Thyroid gland (tissue), 4 donors: ENCODE measurements around the gene CISD2.

ENCODE experiments used
- POLR2A ChIP-seq, 2 donors: fragments of 450-650 bp; IDR thresholded peaks; one replicate each; pipeline ENCODE4 v1.6.1; 2017; ENCODE audit warnings: antibody characterized with exemption in 2 of 2, mild to moderate bottlenecking in 2 of 2, moderate library complexity in 1 of 2
- TF ChIP-seq, protein P1 (sequence below), 6 experiments: fragments of 200-600 bp in 3 of 6; fragments of 450-650 bp in 3 of 6; sonication (generic) in 3 of 6; IDR thresholded peaks; one replicate each; pipeline ENCODE4 v1.5.1; 2016 to 2019; ENCODE audit warnings: antibody characterized with exemption in 6 of 6, mild to moderate bottlenecking in 2 of 6, inconsistent platforms in 1 of 6, moderate library complexity in 1 of 6

DNA sequence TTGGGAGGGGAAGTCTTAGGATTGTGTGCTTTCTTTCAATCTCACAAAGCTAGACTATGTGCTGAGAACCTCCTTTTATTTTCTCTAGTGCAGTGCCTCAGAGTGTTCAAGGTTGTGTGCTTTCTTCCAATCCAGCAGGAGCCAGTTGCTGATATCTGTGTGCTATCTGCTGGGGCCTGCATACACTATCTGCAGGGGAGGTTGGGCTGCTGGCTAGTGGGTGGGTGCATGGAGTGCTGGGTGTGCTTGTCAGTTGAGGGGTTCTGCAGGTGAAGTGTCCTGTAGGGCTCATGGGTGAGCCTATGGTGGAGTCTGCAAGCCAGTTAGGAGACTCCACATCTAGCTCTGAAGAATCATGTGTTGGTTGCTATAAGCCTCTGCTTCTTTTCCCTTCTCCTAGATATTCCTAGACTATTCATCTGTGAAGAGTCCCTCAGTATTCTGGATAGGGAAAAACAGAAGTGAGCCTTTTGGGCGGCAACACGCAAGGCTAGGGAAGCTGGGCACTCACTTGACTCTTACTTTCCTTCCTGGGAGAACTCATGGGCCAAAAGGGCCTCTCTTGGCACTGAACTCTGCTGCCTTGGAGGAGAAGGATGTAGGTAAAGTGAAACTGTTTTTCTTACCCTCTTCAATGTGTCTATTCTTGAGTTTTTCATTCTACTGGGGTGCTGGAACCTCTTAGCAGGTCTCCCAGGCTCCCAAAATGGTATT lies 8.0 kb upstream of the CISD2 start:
- TF ChIP-seq, protein P1, sequence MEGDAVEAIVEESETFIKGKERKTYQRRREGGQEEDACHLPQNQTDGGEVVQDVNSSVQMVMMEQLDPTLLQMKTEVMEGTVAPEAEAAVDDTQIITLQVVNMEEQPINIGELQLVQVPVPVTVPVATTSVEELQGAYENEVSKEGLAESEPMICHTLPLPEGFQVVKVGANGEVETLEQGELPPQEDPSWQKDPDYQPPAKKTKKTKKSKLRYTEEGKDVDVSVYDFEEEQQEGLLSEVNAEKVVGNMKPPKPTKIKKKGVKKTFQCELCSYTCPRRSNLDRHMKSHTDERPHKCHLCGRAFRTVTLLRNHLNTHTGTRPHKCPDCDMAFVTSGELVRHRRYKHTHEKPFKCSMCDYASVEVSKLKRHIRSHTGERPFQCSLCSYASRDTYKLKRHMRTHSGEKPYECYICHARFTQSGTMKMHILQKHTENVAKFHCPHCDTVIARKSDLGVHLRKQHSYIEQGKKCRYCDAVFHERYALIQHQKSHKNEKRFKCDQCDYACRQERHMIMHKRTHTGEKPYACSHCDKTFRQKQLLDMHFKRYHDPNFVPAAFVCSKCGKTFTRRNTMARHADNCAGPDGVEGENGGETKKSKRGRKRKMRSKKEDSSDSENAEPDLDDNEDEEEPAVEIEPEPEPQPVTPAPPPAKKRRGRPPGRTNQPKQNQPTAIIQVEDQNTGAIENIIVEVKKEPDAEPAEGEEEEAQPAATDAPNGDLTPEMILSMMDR (IDR thresholded peaks at IDR 0.05): no peak
- no peak for TF ChIP-seq POLR2A (IDR thresholded peaks at IDR 0.05)
